Measurements from ENCODE around the gene IRX2. TPM values are rescaled to one million over a fixed set of nuclear protein-coding genes. Genes with fewer than 3 reads are reported as not detected.

Gene IRX2
- total RNA-seq, 2 donors from 2014 or later, result 1.3 to 3.0 TPM

DNA sequence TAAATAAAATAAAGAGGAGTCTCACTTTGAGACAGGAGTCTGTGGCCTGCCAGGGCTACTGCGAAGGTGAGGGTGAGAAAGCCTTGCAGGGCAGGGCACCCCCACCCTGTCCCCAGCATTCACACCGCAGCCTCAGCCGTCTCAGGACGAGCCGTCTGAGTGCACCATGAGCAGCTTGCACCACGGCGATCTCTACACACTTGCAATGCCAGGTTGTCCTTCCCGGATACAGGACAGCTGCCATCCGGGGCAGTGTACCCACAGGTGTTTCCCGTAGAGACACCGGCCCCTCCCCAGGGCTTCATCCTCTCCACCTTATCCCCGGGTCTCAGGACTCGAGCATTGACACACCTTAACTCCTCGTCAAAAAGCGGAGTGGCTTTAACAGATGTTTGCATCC, 43.3 kb downstream of the IRX2 start:
- H3K36me3 ChIP-seq (replicated peaks in 1 of 2; ENCODE audit: insufficient read depth in 1 of 2, low read depth in 2 of 2), result no peaks in the 10 kb centered on the region
- H3K27ac ChIP-seq, result no peak overlapping the region
- no peaks in the 10 kb centered on the region for H3K27me3 ChIP-seq
- H3K4me1 ChIP-seq, result no peaks in the 10 kb centered on the region
- TF ChIP-seq, protein P1, sequence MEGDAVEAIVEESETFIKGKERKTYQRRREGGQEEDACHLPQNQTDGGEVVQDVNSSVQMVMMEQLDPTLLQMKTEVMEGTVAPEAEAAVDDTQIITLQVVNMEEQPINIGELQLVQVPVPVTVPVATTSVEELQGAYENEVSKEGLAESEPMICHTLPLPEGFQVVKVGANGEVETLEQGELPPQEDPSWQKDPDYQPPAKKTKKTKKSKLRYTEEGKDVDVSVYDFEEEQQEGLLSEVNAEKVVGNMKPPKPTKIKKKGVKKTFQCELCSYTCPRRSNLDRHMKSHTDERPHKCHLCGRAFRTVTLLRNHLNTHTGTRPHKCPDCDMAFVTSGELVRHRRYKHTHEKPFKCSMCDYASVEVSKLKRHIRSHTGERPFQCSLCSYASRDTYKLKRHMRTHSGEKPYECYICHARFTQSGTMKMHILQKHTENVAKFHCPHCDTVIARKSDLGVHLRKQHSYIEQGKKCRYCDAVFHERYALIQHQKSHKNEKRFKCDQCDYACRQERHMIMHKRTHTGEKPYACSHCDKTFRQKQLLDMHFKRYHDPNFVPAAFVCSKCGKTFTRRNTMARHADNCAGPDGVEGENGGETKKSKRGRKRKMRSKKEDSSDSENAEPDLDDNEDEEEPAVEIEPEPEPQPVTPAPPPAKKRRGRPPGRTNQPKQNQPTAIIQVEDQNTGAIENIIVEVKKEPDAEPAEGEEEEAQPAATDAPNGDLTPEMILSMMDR (IDR thresholded peaks at IDR 0.05), result no peak
- no peaks in the 10 kb centered on the region for H3K9me3 ChIP-seq
- DNase-seq (no peak), ATAC-seq (no peak)
- H3K4me3 ChIP-seq, result no peak overlapping the region
- WGBS, 2 donors, result 72 to 77% methylated on average over 15 of the region's 15 CpGs
- intact Hi-C loops (cut with DNase I), result no loop called here

DNA sequence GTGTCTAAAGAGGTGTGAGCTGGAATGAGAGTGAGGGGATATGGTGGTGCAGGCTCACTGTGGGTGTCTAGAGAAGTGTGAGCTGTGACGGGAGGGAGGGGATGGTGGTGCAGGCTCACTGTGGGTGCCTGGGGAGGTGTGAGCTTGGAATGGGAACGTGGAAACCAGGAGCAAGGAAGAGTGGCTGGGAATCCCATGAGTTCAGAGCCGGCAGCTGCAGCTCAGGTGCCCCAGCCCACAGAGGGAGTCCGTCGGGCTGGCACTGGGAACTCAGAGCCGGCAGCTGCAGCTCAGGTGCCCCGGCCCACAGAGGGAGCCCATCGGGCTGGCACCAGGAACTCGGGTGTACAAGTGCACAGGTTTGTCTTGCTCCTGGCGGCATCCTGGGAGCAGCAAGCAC, 45.6 kb downstream of the IRX2 start:
- WGBS, 2 donors, result 55 to 61% methylated on average over 6 to 10 of the region's 10 CpGs
- intact Hi-C loops (cut with DNase I), result no loop called here
- no peak for DNase-seq

DNA sequence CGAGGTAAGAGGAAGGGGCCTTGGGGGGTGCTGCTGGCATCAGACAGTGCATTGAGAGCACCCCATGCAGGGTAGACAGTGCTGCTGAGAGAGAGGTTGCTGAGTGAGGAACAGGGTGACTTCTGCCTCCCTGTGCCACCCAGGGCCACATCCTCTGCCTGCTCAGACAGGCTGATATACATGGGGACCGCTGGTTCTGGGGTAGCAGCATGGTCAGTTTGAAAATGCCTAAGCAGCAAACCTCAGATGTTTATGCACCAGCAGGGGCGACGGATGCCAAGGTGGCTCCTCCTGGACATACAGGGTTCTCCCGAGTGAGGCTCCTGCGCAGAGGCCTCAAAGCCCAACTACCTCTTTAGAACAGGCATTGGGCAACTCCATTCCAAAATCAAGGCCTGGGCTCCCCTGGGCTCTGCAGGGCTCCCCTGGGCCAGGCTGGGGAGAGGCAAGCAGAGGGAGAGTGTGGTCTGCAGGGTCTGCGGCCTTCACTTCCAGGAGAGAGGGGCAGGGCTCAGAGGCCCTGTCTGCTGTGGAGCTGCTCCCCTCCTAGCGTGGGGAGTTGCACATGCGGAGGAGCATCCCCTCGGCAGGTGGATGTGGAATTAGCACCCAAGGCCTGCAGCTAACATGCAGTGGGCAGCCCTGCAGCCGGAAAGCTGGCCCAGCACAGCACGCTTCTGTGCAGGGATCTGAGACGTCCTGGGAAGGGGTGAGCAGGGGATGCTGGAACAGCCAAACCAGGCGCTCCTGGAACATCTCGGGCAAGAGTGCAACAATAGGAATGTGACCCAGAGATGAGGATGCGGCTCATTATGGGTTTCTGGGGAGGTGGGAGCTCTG, 46.5 kb downstream of the IRX2 start:
- WGBS, 2 donors, result 71 to 74% methylated on average over 9 to 16 of the region's 16 CpGs
- intact Hi-C loops (cut with DNase I), result no loop called here
- no peak for DNase-seq

More for the DNA sequence above, 45.6 kb downstream of the IRX2 start:
- Histone ChIP-seq H3K4me1 (no peaks in the 10 kb centered on the region), H3K27ac (no peak overlapping the region), H3K36me3 (replicated peaks in 1 of 2; ENCODE audit: insufficient read depth in 1 of 2, low read depth in 2 of 2) (no peaks in the 10 kb centered on the region), H3K9me3 (no peaks in the 10 kb centered on the region), H3K27me3 (no peaks in the 10 kb centered on the region), H3K4me3 (no peak overlapping the region)
- ATAC-seq, result no peak
- TF ChIP-seq, protein P1 (IDR thresholded peaks at IDR 0.05), result no peak
- TF ChIP-seq POLR2A (IDR thresholded peaks at IDR 0.05), result no peak

DNA sequence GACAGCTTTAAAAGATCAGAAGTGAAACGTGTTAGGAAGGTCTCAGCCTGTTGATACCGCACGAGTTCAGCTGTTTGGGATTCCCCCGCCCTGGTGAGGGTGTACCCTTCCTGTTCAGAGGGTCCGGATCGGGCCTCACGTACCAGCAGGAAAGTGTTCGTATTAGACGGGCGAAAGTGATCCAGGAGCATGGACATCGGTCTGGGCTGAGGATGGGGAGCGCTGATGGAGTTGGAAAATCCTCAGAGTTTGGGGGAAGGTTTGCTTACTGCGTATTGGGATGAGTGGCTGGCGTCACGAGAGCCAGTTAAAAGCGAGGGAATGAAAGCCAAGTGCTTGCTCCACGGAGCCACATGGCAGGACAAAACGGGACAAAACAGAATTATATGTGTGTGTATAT, 47.4 kb downstream of the IRX2 start:
- H3K27ac ChIP-seq, result no peak overlapping the region
- intact Hi-C loops (cut with DNase I), result no loop called here

More for the DNA sequence above, 46.5 kb downstream of the IRX2 start:
- Histone ChIP-seq H3K4me1 (no peaks in the 10 kb centered on the region), H3K27me3 (no peaks in the 10 kb centered on the region), H3K27ac (no peak overlapping the region), H3K36me3 (replicated peaks in 1 of 2; ENCODE audit: insufficient read depth in 1 of 2, low read depth in 2 of 2) (no peaks in the 10 kb centered on the region), H3K4me3 (no peak overlapping the region), H3K9me3 (no peaks in the 10 kb centered on the region)
- no peak for ATAC-seq
- TF ChIP-seq POLR2A (IDR thresholded peaks at IDR 0.05), result no peak
- TF ChIP-seq, protein P1 (IDR thresholded peaks at IDR 0.05), result no peak

More for the DNA sequence above, 47.4 kb downstream of the IRX2 start:
- DNase-seq (no peak), ATAC-seq (no peak)
- Histone ChIP-seq H3K36me3 (replicated peaks in 1 of 2; ENCODE audit: insufficient read depth in 1 of 2, low read depth in 2 of 2) (no peaks in the 10 kb centered on the region), H3K27me3 (no peaks in the 10 kb centered on the region), H3K4me3 (no peak overlapping the region), H3K4me1 (no peaks in the 10 kb centered on the region), H3K9me3 (no peaks in the 10 kb centered on the region)
- 69 to 75% methylated on average over 18 of the region's 18 CpGs for WGBS, 2 donors
- TF ChIP-seq POLR2A (IDR thresholded peaks at IDR 0.05), result no peak
- TF ChIP-seq, protein P1 (IDR thresholded peaks at IDR 0.05), result no peak

All from body of pancreas (tissue), 4 donors.